ENCODE data around the gene METTL16. TPM values are rescaled to one million over a fixed set of nuclear protein-coding genes. Genes with fewer than 3 reads are reported as not detected.

Gene METTL16
- total RNA-seq, 1 experiment from 2014 or later: 28.6 TPM

DNA sequence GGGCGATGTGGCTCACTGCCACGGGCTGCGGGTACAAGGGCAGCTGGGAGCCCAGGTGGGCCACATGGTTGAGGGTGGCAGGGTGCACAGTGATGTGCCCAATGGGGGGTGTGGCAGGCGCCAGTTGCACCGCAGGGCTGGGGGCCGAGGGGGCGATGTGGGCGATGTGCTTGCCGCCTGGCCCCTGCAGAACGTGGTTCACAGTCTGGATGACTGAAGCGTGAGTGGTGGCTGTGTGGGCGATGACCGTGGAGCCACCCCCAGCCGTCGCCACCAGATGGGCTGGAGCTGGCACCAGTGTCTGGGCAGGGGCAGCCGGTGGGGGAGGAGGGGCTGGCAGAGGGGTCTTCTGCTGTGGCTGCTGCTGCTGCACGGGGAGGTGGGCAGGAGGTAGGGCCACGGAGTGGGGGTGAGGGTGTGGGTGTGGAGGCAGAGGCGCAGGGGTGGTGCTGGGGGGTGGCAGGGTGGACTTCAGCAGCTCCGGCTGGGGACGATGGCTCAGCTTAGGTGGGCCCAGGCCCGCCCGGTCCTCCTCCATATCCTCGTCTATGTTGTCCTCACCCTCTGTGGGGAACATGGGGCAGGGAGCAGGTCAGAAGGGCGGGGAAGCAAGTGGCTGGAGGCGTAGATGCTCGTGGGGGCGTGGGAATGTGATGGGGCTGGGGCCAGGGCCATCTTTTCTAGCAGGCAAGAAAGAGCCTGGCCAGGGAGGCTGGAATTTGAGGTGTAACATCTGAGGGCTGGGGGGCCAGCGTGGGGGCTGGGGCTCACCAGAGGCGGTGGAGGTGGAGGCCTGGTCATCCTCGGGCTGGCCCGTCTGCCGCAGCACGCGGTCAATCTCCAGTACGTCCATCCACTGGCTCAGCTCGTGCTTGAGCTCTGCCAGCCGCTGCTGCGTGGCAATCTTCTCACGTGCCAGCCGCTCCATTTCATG lies 124.3 kb downstream of the METTL16 start:
- Mint-ChIP-seq H3K4me1 (ENCODE audit: low read depth, unreplicated experiment) (peaks cover 23% of the 10 kb centered on the region), H3K27ac (ENCODE audit: unreplicated experiment) (no peak overlapping the region), H3K36me3 (ENCODE audit: insufficient read depth, unreplicated experiment) (peaks cover 42% of the 10 kb centered on the region), H3K27me3 (ENCODE audit: unreplicated experiment) (no peaks in the 10 kb centered on the region), H3K9me3 (ENCODE audit: low read depth, unreplicated experiment) (no peaks in the 10 kb centered on the region), H3K4me3 (ENCODE audit: low read depth, unreplicated experiment) (no peak overlapping the region)
- no peak for TF ChIP-seq CTCF (IDR thresholded peaks at IDR 0.05; ENCODE audit: unreplicated experiment)
- CTCF ChIA-PET: interaction anchor here (1.5 kb wide), 1 partner anchor 29 kb away, joined by 6 read pairs; no protein-coding TSS in a partner anchor
- no peak for DNase-seq
- intact Hi-C loops (cut with micrococcal nuclease; ENCODE audit: unreplicated experiment): no loop called here
- no TSS peak for BruUV-seq (replicated peaks)

DNA sequence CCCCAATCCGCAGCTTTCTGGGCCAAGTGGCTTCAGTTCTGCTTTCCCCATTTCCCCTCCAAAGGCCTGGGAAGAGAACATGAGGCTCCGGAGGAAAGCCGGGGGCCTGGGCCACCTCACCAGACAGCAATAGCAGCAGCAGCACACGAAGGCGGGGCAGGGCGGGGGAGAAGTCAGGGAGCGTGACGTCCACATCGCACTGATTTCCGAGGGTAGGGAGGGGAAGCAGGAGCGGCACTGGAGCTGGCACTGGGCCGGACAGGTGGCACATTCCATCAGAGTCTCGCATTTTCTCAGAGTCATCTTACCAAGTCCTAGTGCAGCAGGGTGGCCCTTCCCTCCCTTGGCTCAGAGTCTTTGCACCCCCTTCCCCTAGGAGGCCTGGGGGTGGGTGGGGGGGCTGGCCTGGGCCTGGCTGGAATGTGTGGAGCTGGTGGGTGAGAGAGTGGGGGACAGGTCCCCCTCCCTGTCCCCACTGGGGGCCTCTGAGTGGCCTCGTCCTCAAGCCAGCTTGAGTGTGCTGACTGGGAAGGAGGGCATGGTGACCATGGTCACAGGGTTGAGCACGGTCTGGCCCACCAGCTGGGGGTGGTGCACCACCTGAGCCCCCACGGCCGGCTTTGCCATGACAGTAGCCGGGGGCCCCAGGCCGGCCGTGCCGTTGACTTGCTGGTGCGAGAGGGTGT lies 125.1 kb downstream of the METTL16 start:
- TF ChIP-seq CTCF (IDR thresholded peaks at IDR 0.05; ENCODE audit: unreplicated experiment): no peak
- H3K4me3 Mint-ChIP-seq (ENCODE audit: low read depth, unreplicated experiment): no peak overlapping the region
- no peak overlapping the region for H3K27ac Mint-ChIP-seq (ENCODE audit: unreplicated experiment)
- no peaks in the 10 kb centered on the region for H3K27me3 Mint-ChIP-seq (ENCODE audit: unreplicated experiment)
- H3K4me1 Mint-ChIP-seq (ENCODE audit: low read depth, unreplicated experiment): peaks cover 15% of the 10 kb centered on the region
- H3K9me3 Mint-ChIP-seq (ENCODE audit: low read depth, unreplicated experiment): no peaks in the 10 kb centered on the region
- CTCF ChIA-PET: interaction anchor here (1.5 kb wide), 1 partner anchor 29 kb away, joined by 6 read pairs; no protein-coding TSS in a partner anchor
- intact Hi-C loops (cut with micrococcal nuclease; ENCODE audit: unreplicated experiment): no loop called here
- BruUV-seq (replicated peaks): no TSS peak
- H3K36me3 Mint-ChIP-seq (ENCODE audit: insufficient read depth, unreplicated experiment): peaks cover 36% of the 10 kb centered on the region
- peak; percentile 61 for DNase-seq

GRCh38 chr17:2385240-2386210 lies 126.2 kb downstream of the METTL16 start:
- H3K27me3 Mint-ChIP-seq (ENCODE audit: unreplicated experiment): no peaks in the 10 kb centered on the region
- TF ChIP-seq CTCF (IDR thresholded peaks at IDR 0.05; ENCODE audit: unreplicated experiment): no peak
- peaks cover 13% of the 10 kb centered on the region for H3K4me1 Mint-ChIP-seq (ENCODE audit: low read depth, unreplicated experiment)
- BruUV-seq (replicated peaks): no TSS peak
- CTCF ChIA-PET: interaction anchor here (0.6 to 1.5 kb wide), 2 partner anchors 30 to 220 kb away, joined by 6 read pairs; no protein-coding TSS in a partner anchor
- peaks cover 41% of the 10 kb centered on the region for H3K36me3 Mint-ChIP-seq (ENCODE audit: insufficient read depth, unreplicated experiment)
- DNase-seq: no peak
- H3K4me3 Mint-ChIP-seq (ENCODE audit: low read depth, unreplicated experiment): no peak overlapping the region
- intact Hi-C loops (cut with micrococcal nuclease; ENCODE audit: unreplicated experiment): no loop called here
- H3K27ac Mint-ChIP-seq (ENCODE audit: unreplicated experiment): no peak overlapping the region
- no peaks in the 10 kb centered on the region for H3K9me3 Mint-ChIP-seq (ENCODE audit: low read depth, unreplicated experiment)
